GM12878 (cell line): Measurements from ENCODE around the gene DLG2. TPM values are rescaled to one million over a fixed set of nuclear protein-coding genes. Genes with fewer than 3 reads are reported as not detected.

Source experiments
- ATAC-seq: fragments of 200-7000 bp; cut with Tn5 transposase; 3 replicates; pipeline ENCODE4 v1.9.1; 2020; ENCODE audit warnings: mild to moderate bottlenecking, moderate library complexity
- BruUV-seq: library from RNA; stranded (reverse); fragments of 400-500 nt; replicated peaks from 2 replicates; lab custom pipeline; 2021; lab: Mats Ljungman, UMichigan
- CTCF ChIA-PET: fragments of 300-600 bp; sonication (Branson Sonifier 250); formaldehyde crosslinking; extraction: SDS; loops from one replicate; lab custom pipeline; 2021; ENCODE audit warnings: inconsistent platforms; lab: Yijun Ruan, JAX
- POLR2A ChIA-PET: fragments of 350-600 bp; formaldehyde crosslinking; extraction: SDS; loops from one replicate; lab custom pipeline; 2021; ENCODE audit warnings: inconsistent platforms; lab: Charles Lee
- RAD21 ChIA-PET: fragments of 300-600 bp; sonication (Branson Sonifier 250); formaldehyde crosslinking; loops from one replicate; lab custom pipeline; 2023; ENCODE audit warnings: antibody characterized with exemption; ENCODE audit not compliant: unreplicated experiment; lab: Charles Lee
- SMC1A ChIA-PET: fragments of 300-600 bp; sonication (Branson Sonifier 250); formaldehyde crosslinking; loops from one replicate; lab custom pipeline; 2023; ENCODE audit not compliant: unreplicated experiment, uncharacterized antibody; lab: Charles Lee
- DNase-seq: peaks from one replicate; pipeline ENCODE4 v3.0.0-alpha.2; 2011; ENCODE audit warnings: low read depth, low spot score
- FAIRE-seq: peaks from 3 replicates; lab custom pipeline; 2011; peaks lifted over from hg19 to GRCh38; lab: Jason Lieb, UNC
- H2AFZ ChIP-seq: 2 replicates; pipeline ENCODE4 v1.6.0; 2011; ENCODE audit warnings: low read depth, low read length, control low read depth; ENCODE audit not compliant: control insufficient read depth
- H3K27ac ChIP-seq: 2 replicates; pipeline ENCODE4 v1.5.1; 2011; ENCODE audit warnings: control low read depth; ENCODE audit not compliant: control insufficient read depth, insufficient read depth
- H3K27me3 ChIP-seq, 2 experiments: replicated peaks in 1 of 2; 2 replicates each; pipeline versions ENCODE4 v1.6.0 to v1.6.1; 2011; ENCODE audit warnings: low read length in 1 of 2; ENCODE audit not compliant: control insufficient read depth in 2 of 2, insufficient read depth in 2 of 2
- H3K36me3 ChIP-seq, 2 experiments: 2 replicates each; pipeline ENCODE4 v1.5.1; 2011; ENCODE audit warnings: low read length in 1 of 2; ENCODE audit not compliant: control insufficient read depth in 2 of 2, insufficient read depth in 2 of 2
- H3K4me1 ChIP-seq: 2 replicates; pipeline ENCODE4 v1.6.1; 2011; ENCODE audit warnings: mild to moderate bottlenecking, low read length, moderate library complexity, mixed read lengths; ENCODE audit not compliant: control insufficient read depth, insufficient read depth
- H3K4me2 ChIP-seq: 2 replicates; pipeline ENCODE4 v1.6.0; 2011; ENCODE audit warnings: control low read depth; ENCODE audit not compliant: control insufficient read depth, insufficient read depth
- H3K4me3 ChIP-seq: fragments of 200-600 bp; sonication (generic); 2 replicates; pipeline ENCODE4 v1.5.1; 2016
- H3K79me2 ChIP-seq: 2 replicates; pipeline ENCODE4 v1.6.0; 2011; ENCODE audit warnings: low read length; ENCODE audit not compliant: control insufficient read depth, insufficient read depth
- H3K9ac ChIP-seq: 2 replicates; pipeline ENCODE4 v1.8.0; 2011; ENCODE audit warnings: low read length, control low read depth, mixed read lengths; ENCODE audit not compliant: control insufficient read depth, insufficient read depth
- H3K9me3 ChIP-seq: replicated peaks from 3 replicates; pipeline ENCODE4 v1.5.1; 2011; ENCODE audit warnings: mild to moderate bottlenecking, low read length; ENCODE audit not compliant: control insufficient read depth, insufficient read depth
- H4K20me1 ChIP-seq: 2 replicates; pipeline ENCODE4 v1.6.0; 2011; ENCODE audit not compliant: control insufficient read depth, insufficient read depth
- BCL3 ChIP-seq: IDR thresholded peaks from 2 replicates; pipeline ENCODE4 v1.6.1; 2011; ENCODE audit warnings: borderline replicate concordance, low read depth, mild to moderate bottlenecking, moderate library complexity, low read length; ENCODE audit not compliant: insufficient read depth, poor library complexity, severe bottlenecking
- ESRRA ChIP-seq: IDR thresholded peaks from 2 replicates; pipeline ENCODE4 v1.6.1; 2012; ENCODE audit warnings: mild to moderate bottlenecking, low read length, improper control_type of control experiment
- ZNF24 ChIP-seq: fragments of 450-650 bp; IDR thresholded peaks from 2 replicates; pipeline ENCODE4 v1.6.1; 2017; ENCODE audit warnings: antibody characterized with exemption, mild to moderate bottlenecking
- WGBS: methylation state at CpG from one replicate; pipeline ENCODE4 v1.1.6; 2016; ENCODE audit warnings: low lambda C conversion rate; ENCODE audit not compliant: insufficient replicate concordance, insufficient coverage; ENCODE audit errors: missing lambda C conversion rate; 5-methylcytosine and 5-hydroxymethylcytosine counted together
- in situ Hi-C: fragments of 300-500 bp; cut with MboI; formaldehyde crosslinking; loops from 9 replicates; pipeline ENCODE4 v1.14.3; 2018; ENCODE audit warnings: mixed read lengths
- intact Hi-C: fragments of 100-400 bp; cut with micrococcal nuclease; formaldehyde crosslinking; loops from one replicate; pipeline ENCODE4 v1.14.2; 2022; ENCODE audit not compliant: unreplicated experiment
- polyA plus RNA-seq, 11 experiments: library from polyadenylated mRNA; depleted of rRNA in 4 of 11; unstranded in 6 of 11; stranded (reverse) in 5 of 11; fragments of >200 nt; fragmentation: Nextera tagmentation in 4 of 11; fragmentation: Illumina TruSeq in 1 of 11; extraction: Ambion mirVana in 4 of 11; extraction: Trizol in 1 of 11; gene quantifications; 1 replicate in 1 of 11; 2 replicates in 10 of 11; pipeline versions ENCODE4 v1.2.1 to v1.2.3, GENCODE V29; 2011 to 2016; ENCODE audit warnings: inconsistent platforms in 2 of 11, missing spikeins in 2 of 11, low read depth in 1 of 11
- total RNA-seq, 4 experiments: library from RNA; depleted of rRNA in 3 of 4; stranded (reverse); fragments of >200 nt in 3 of 4; fragmentation: Illumina TruSeq in 1 of 4; extraction: Trizol in 1 of 4; gene quantifications; 2 replicates each; pipeline versions ENCODE4 v1.2.1 to v1.2.3, GENCODE V29; 2013 to 2021

Gene DLG2
- total and polyA plus RNA-seq, 10 of the 15 experiments (the other 5 are each of a cell fraction or from before 2014, with no cell fraction given), result 0.09 to 0.98 (median 0.35) TPM

GRCh38 chr11:83823461-83824025 lies 1803.6 kb downstream of the DLG2 start:
- H2AFZ ChIP-seq, result no peak overlapping the region
- in situ Hi-C loops, result no loop called here
- 28% methylated on average over 7 of the region's 7 CpGs for WGBS
- H3K9ac ChIP-seq, result no peak overlapping the region
- no peaks in the 10 kb centered on the region for H3K36me3 ChIP-seq
- FAIRE-seq, result no peak
- no TSS peak for BruUV-seq
- no peak overlapping the region for H3K4me2 ChIP-seq
- CTCF ChIA-PET, result interaction anchor here (1.4 to 2.8 kb wide), 3 partner anchors 13 to 956 kb away, joined by 3 to 15 read pairs (median 7); no protein-coding TSS in a partner anchor
- intact Hi-C loops, result loop anchor here (5.0 kb wide), 2 partner anchors 916 to 1106 kb away; no protein-coding TSS in a partner anchor
- TF ChIP-seq BCL3 (no peak), ZNF24 (peak; percentile 76; the same call in 1 of the 2 replicates), ESRRA (no peak)
- SMC1A ChIA-PET, result interaction anchor here (0.6 to 1.9 kb wide), 4 partner anchors 12 to 956 kb away, joined by 3 to 7 read pairs (median 4); no protein-coding TSS in a partner anchor
- POLR2A ChIA-PET, result no interaction called here
- no peaks in the 10 kb centered on the region for H3K27me3 ChIP-seq
- no peaks in the 10 kb centered on the region for H4K20me1 ChIP-seq
- DNase-seq, result no peak
- H3K4me3 ChIP-seq, result no peak overlapping the region
- H3K27ac ChIP-seq, result no peak overlapping the region
- no peaks in the 10 kb centered on the region for H3K79me2 ChIP-seq
- no peaks in the 10 kb centered on the region for H3K4me1 ChIP-seq
- no peak for ATAC-seq
- RAD21 ChIA-PET, result no interaction called here
- H3K9me3 ChIP-seq, result no peaks in the 10 kb centered on the region
